Measurements from ENCODE around the gene NFATC2. TPM values are rescaled to one million over a fixed set of nuclear protein-coding genes. Genes with fewer than 3 reads are reported as not detected.

NFATC2 gene
- total RNA-seq, 1 experiment from 2014 or later, result 6.3 TPM

DNA sequence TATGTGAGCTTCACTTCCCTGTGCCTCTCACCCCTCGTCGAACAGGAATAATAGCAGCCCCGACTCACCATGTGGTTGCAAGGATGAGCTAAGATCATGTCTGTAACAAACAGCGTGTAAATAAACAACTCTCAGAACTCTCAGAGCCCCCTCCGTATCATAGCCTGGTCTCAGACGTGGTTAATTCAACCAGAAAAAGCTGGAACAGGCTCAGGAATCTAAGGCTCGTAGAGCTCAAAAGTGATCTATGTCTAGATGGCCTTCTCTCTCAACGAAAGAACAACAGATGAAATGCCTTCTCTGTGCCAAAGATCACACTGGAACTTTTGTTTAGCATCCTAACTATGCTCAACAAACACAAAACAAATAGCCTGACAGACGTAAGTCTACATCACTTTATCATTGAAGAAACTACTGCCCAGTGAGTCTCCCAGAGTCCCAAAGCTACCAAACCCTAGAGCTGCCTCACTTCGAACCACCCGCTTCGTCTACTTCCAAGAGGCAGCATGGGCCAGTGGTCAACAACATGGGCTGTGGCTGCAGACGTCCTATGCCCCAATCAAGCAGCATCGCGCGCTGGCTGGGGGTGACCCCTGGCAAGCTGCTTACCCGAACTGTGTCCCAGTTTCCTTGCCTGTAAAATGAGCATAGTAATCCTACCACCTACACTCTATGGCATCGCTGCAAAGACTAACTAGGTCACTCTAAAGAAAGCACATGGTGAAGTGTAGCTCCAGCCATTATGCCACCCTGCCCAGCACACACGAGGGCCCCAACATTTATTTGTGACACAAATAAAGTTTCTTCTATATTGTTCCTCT is 35.1 kb downstream of the NFATC2 start:
- no peak overlapping the region for H3K4me3 ChIP-seq
- CTCF ChIA-PET, result interaction anchor here (0.7 kb wide), 1 partner anchor 520 kb away, joined by 3 read pairs; no protein-coding TSS in a partner anchor
- BruUV-seq (replicated peaks), result no TSS peak

DNA sequence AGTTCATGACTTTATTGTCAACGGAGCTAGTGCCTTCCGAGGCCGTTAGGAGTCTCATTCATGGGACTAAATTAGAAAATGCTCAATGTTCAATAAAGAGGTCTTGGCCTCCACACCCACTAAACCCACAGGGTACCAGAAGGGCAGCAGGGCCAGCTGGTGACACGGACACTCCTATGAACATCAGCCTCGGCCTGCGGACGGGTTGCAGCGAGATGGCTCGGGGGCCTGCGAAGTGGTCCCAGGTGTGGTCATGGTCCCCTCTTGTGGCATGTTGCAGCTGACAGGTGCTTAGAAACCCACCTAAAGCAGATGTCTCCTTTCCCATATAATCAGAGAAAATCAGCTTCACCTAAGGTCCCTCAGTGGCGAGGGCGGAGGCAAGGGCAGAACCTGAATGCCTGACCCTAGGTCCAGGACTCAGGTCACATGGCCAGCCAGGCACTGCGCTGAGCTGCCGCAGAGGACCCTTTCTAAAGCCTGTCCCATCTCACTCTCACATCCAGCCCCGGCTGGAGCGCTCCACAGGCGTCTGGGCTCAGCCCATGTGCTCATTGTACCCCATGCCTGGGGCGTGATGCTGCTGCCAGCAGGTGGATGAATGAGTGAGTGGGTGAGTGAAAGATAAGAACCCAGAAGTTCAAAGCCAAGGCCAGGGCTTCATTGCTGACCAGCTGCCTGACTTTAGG is 35.8 kb downstream of the NFATC2 start:
- Histone ChIP-seq H3K27me3 (ENCODE audit: insufficient read depth, low read depth) (no peaks in the 10 kb centered on the region), H2AFZ (no peak overlapping the region), H3K4me2 (no peak overlapping the region), H4K20me1 (ENCODE audit: insufficient read depth) (no peaks in the 10 kb centered on the region), H3K9me2 (ENCODE audit: insufficient read depth) (no peaks in the 10 kb centered on the region), H3K4me3 (no peak overlapping the region), H3F3A (ENCODE audit: insufficient read depth, low read depth) (peaks cover 6% of the 10 kb centered on the region; the same call in 1 of the 2 replicates), H3K36me3 (ENCODE audit: low read depth) (no peaks in the 10 kb centered on the region), H3K27ac (no peak overlapping the region), H3K79me2 (ENCODE audit: low read depth) (no peaks in the 10 kb centered on the region), H3K4me1 (replicated peaks; ENCODE audit: insufficient read depth) (no peaks in the 10 kb centered on the region), H3K9me3 (ENCODE audit: insufficient read depth, low read depth) (no peaks in the 10 kb centered on the region)
- no TSS peak for BruUV-seq (replicated peaks)
- DNase-seq, result no peak
- intact Hi-C loops (cut with micrococcal nuclease; ENCODE audit: unreplicated experiment), result no loop called here
- ChIA-PET CTCF (interaction anchor here (0.7 kb wide), 1 partner anchor 519 kb away, joined by 3 read pairs; no protein-coding TSS in a partner anchor), POLR2A (ENCODE audit: unreplicated experiment) (no interaction called here)
- TF ChIP-seq EZH2 (IDR thresholded peaks at IDR 0.05; ENCODE audit: low read depth), result no peak

More for the DNA sequence above, 35.1 kb downstream of the NFATC2 start:
- Histone ChIP-seq H3K79me2 (ENCODE audit: low read depth) (no peaks in the 10 kb centered on the region), H4K20me1 (ENCODE audit: insufficient read depth) (no peaks in the 10 kb centered on the region), H3K36me3 (ENCODE audit: low read depth) (no peaks in the 10 kb centered on the region), H2AFZ (no peak overlapping the region), H3K4me2 (no peak overlapping the region), H3K27me3 (ENCODE audit: insufficient read depth, low read depth) (no peaks in the 10 kb centered on the region), H3K9me3 (ENCODE audit: insufficient read depth, low read depth) (no peaks in the 10 kb centered on the region), H3K27ac (no peak overlapping the region), H3K9me2 (ENCODE audit: insufficient read depth) (no peaks in the 10 kb centered on the region), H3K4me1 (replicated peaks; ENCODE audit: insufficient read depth) (no peaks in the 10 kb centered on the region), H3F3A (ENCODE audit: insufficient read depth, low read depth) (0 out of 2 replicates have a peak, but pooled peaks cover 6% of the 10 kb centered on the region)
- DNase-seq, result no peak
- TF ChIP-seq EZH2 (IDR thresholded peaks at IDR 0.05; ENCODE audit: low read depth), result no peak
- TF ChIP-seq CTCF (conservative IDR thresholded peaks at IDR 0.05), result no peak
- intact Hi-C loops (cut with micrococcal nuclease; ENCODE audit: unreplicated experiment), result no loop called here
- POLR2A ChIA-PET (ENCODE audit: unreplicated experiment), result no interaction called here

GRCh38 chr20:51505566-51505965 is 37.0 kb downstream of the NFATC2 start:
- Histone ChIP-seq H3K27me3 (ENCODE audit: insufficient read depth, low read depth) (no peaks in the 10 kb centered on the region), H3K4me1 (replicated peaks; ENCODE audit: insufficient read depth) (no peaks in the 10 kb centered on the region), H3K27ac (no peak overlapping the region), H4K20me1 (ENCODE audit: insufficient read depth) (no peaks in the 10 kb centered on the region), H3K9me3 (ENCODE audit: insufficient read depth, low read depth) (no peaks in the 10 kb centered on the region), H3F3A (ENCODE audit: insufficient read depth, low read depth) (peaks cover 14% of the 10 kb centered on the region; the same call in 1 of the 2 replicates), H3K4me2 (no peak overlapping the region), H3K79me2 (ENCODE audit: low read depth) (no peaks in the 10 kb centered on the region), H3K9me2 (ENCODE audit: insufficient read depth) (no peaks in the 10 kb centered on the region), H3K36me3 (ENCODE audit: low read depth) (no peaks in the 10 kb centered on the region), H2AFZ (no peak overlapping the region), H3K4me3 (no peak overlapping the region)
- TF ChIP-seq CTCF (conservative IDR thresholded peaks at IDR 0.05), result no peak
- TF ChIP-seq EZH2 (IDR thresholded peaks at IDR 0.05; ENCODE audit: low read depth), result no peak
- ChIA-PET CTCF (no interaction called here), POLR2A (ENCODE audit: unreplicated experiment) (no interaction called here)
- no peak for DNase-seq
- BruUV-seq (replicated peaks), result no TSS peak
- intact Hi-C loops (cut with micrococcal nuclease; ENCODE audit: unreplicated experiment), result no loop called here

Data from PC-9 (cell line).